Body of pancreas (tissue), 4 donors: ENCODE measurements around the gene LYZL6. TPM values are rescaled to one million over a fixed set of nuclear protein-coding genes. Genes with fewer than 3 reads are reported as not detected.
"Not testable (repeated sequence)": the region's sequence is repeated elsewhere in the genome, so short reads cannot be mapped to it uniquely, and the experiment has no call there.

Experiments
- ATAC-seq: fragments of 150-250 bp; one replicate; pipeline ENCODE4 v1.9.1; 2016
- DNase-seq, 4 donors: peaks; one replicate each; pipeline ENCODE4 v3.0.0-alpha.2; 2019
- H3K27ac ChIP-seq, 4 donors: fragments of 200-600 bp; sonication (generic); 1 replicate in 3 of 4; 2 replicates in 1 of 4; pipeline versions ENCODE4 v1.5.1 to v1.6.1; 2016 to 2019; ENCODE audit warnings: mild to moderate bottlenecking in 1 of 4, mixed read lengths in 1 of 4, moderate library complexity in 1 of 4
- H3K27me3 ChIP-seq, 2 donors: fragments of 200-600 bp; sonication (generic); one replicate each; pipeline ENCODE4 v1.6.0; 2016; ENCODE audit warnings: mild to moderate bottlenecking in 1 of 2
- H3K36me3 ChIP-seq, 2 donors: fragments of 200-600 bp; sonication (generic); replicated peaks in 1 of 2; 2 replicates each; pipeline ENCODE4 v1.5.1; 2016; ENCODE audit warnings: low read depth in 2 of 2; ENCODE audit not compliant: insufficient read depth in 1 of 2
- H3K4me1 ChIP-seq: fragments of 200-600 bp; sonication (generic); one replicate; pipeline ENCODE4 v1.6.0; 2016
- H3K4me3 ChIP-seq, 2 donors: fragments of 200-600 bp; sonication (generic); 1 replicate in 1 of 2; 2 replicates in 1 of 2; pipeline ENCODE4 v1.5.1; 2016 to 2019
- H3K9me3 ChIP-seq, 3 donors: fragments of 200-600 bp; sonication (generic); 1 replicate in 2 of 3; 2 replicates in 1 of 3; pipeline ENCODE4 v1.5.1; 2016
- CTCF ChIP-seq, 7 experiments: fragments of 450-650 bp in 4 of 7; fragments of 200-600 bp in 3 of 7; sonication (generic) in 3 of 7; IDR thresholded peaks; one replicate each; pipeline ENCODE4 v1.5.1; 2016 to 2019; ENCODE audit warnings: antibody characterized with exemption in 7 of 7
- POLR2A ChIP-seq, 3 donors: fragments of 450-650 bp; IDR thresholded peaks; one replicate each; pipeline ENCODE4 v1.6.1; 2016; ENCODE audit warnings: antibody characterized with exemption in 3 of 3, mild to moderate bottlenecking in 2 of 3
- WGBS, 2 donors: methylation state at CpG; one replicate each; pipeline ENCODE4 v1.1.5; 2017; 5-methylcytosine and 5-hydroxymethylcytosine counted together
- intact Hi-C: fragments of 100-400 bp; cut with DNase I; formaldehyde crosslinking; loops from one replicate; pipeline ENCODE4 v1.15.1; 2023
- total RNA-seq, 2 donors: library from RNA; depleted of rRNA; stranded (reverse); fragments of >200 nt; gene quantifications; one replicate each; pipeline ENCODE4 v1.1.0, GENCODE V29; 2016

The LYZL6 gene
- total RNA-seq, 2 donors from 2014 or later = not detected

- TF ChIP-seq POLR2A (IDR thresholded peaks at IDR 0.05) (no peak), CTCF (IDR thresholded peaks at IDR 0.05) (no peak)
- intact Hi-C loops = no loop called here
- Histone ChIP-seq H3K4me1 (peaks cover 6% of the 10 kb centered on the region), H3K36me3 (no peaks in the 10 kb centered on the region), H3K27ac (no peak overlapping the region), H3K27me3 (no peaks in the 10 kb centered on the region), H3K9me3 (no peaks in the 10 kb centered on the region), H3K4me3 (no peak overlapping the region)
- DNase-seq = no peak
- 54 to 76% methylated on average over 3 to 4 of the region's 4 CpGs for WGBS, 2 donors
- no peak for ATAC-seq
Measured at GRCh38 chr17:35944151-35944550, 638 bp upstream of the LYZL6 start.

GRCh38 chr17:35942588-35943186 lies 826 bp downstream of the LYZL6 start:
- intact Hi-C loops = no loop called here
- Histone ChIP-seq H3K4me1 (peaks cover 5% of the 10 kb centered on the region), H3K4me3 (no peak overlapping the region), H3K27ac (no peak overlapping the region), H3K27me3 (no peaks in the 10 kb centered on the region), H3K9me3 (no peaks in the 10 kb centered on the region), H3K36me3 (no peaks in the 10 kb centered on the region)
- 18 to 24% methylated on average over 9 of the region's 9 CpGs for WGBS, 2 donors
- ATAC-seq = no peak
- DNase-seq = peak in 1 of 4 donors; percentile 7
- TF ChIP-seq CTCF (IDR thresholded peaks at IDR 0.05) (no peak), POLR2A (IDR thresholded peaks at IDR 0.05) (no peak)

DNA sequence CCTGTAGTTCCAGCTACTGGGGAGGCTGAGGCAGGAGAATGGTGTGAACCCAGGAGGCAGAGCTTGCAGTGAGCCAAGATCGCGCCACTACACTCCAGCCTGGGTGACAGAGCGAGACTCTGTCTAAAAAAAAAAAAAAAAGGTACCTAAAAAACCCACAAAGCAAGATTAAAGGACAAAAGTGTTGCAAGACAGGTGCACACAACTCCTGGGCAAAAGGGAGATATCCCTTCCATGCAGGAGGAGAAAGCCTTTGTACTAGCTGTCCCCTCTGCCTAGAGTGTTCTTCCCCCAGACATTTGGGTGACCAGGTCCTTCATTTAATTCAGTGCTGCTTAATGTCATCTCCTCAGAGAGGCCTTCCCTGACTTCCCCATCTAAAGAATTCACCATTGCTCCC lies 5.0 kb downstream of the LYZL6 start:
- H3K4me1 ChIP-seq, H3K27ac ChIP-seq, H3K27me3 ChIP-seq, DNase-seq, H3K36me3 ChIP-seq, H3K9me3 ChIP-seq, ATAC-seq, H3K4me3 ChIP-seq: not testable (repeated sequence)
- 91 to 100% methylated on average over 3 of the region's 3 CpGs for WGBS, 2 donors
- intact Hi-C loops = loop anchor here (10.0 kb wide), 1 partner anchor 64 kb away; no protein-coding TSS in a partner anchor

DNA sequence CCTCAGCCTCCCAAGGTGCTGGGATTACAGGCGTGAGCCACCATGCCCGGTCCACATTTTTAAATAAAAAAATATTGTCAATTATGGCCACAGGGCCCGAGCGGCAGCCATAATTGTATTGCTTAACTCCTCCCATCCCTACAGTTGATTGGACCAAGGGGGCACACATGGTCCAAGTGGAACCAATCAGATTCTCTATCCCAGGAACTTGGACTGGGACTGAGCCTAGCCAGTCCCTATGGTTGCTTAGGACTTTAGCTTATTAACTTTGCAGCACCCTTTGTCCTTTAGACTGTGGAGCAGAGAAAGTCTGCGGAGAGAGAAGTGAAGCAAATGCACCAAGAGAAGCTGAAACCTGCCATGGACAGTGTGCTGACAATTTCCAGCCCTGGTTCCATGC lies 7.5 kb downstream of the LYZL6 start:
- Histone ChIP-seq H3K9me3 (no peaks in the 10 kb centered on the region), H3K27ac (no peak overlapping the region), H3K4me3 (no peak overlapping the region), H3K36me3 (no peaks in the 10 kb centered on the region), H3K27me3 (no peaks in the 10 kb centered on the region), H3K4me1 (no peaks in the 10 kb centered on the region)
- DNase-seq (no peak), ATAC-seq (no peak)
- no peak for TF ChIP-seq CTCF (IDR thresholded peaks at IDR 0.05)
- TF ChIP-seq POLR2A (IDR thresholded peaks at IDR 0.05) = no peak
- intact Hi-C loops = loop anchor here (10.0 kb wide), 1 partner anchor 61 kb away; no protein-coding TSS in a partner anchor
- 82 to 84% methylated on average over 5 of the region's 5 CpGs for WGBS, 2 donors

DNA sequence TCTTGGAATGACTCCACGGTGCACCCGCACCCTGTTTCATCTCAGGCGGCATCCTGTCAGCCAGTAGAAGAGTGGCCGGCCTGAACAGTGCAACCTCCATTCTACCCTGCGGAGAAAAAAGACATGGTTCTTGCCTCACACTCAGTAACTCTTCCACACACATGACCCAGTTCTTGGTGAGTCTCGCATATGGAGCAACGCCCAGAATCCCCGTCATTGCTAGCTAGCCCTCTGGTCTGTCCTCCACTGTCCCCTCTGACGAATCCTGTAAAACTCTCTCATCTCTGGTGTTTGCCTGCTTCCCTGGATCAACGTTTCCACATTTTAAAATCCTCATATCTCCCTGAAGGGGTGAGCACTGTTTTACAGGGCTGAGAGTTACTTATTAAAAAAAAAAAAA lies 8.8 kb downstream of the LYZL6 start:
- Histone ChIP-seq H3K27me3 (no peaks in the 10 kb centered on the region), H3K9me3 (no peaks in the 10 kb centered on the region), H3K27ac (no peak overlapping the region), H3K36me3 (no peaks in the 10 kb centered on the region), H3K4me1 (peaks cover 10% of the 10 kb centered on the region), H3K4me3 (no peak overlapping the region)
- DNase-seq (peak; percentile 16 to 56 (median 36)), ATAC-seq (peak; percentile 50)
- intact Hi-C loops = loop anchor here (10.0 kb wide), 1 partner anchor 60 kb away; no protein-coding TSS in a partner anchor
- 65 to 71% methylated on average over 10 of the region's 10 CpGs for WGBS, 2 donors
- TF ChIP-seq CTCF (IDR thresholded peaks at IDR 0.05) (no peak), POLR2A (IDR thresholded peaks at IDR 0.05) (no peak)
